ENCODE results near the gene RNMT. TPM values are rescaled to one million over a fixed set of nuclear protein-coding genes. Genes with fewer than 3 reads are reported as not detected.

RNMT gene
- total and polyA plus RNA-seq, 2 of the 4 experiments (the other 2 are of a cell fraction) = 13.3 to 13.6 TPM

GRCh38 chr18:13720847-13721246, 5.6 kb upstream of the RNMT start:
- Histone ChIP-seq H4K20me1 (ENCODE audit: insufficient read depth, low read length) (peaks cover 8% of the 10 kb centered on the region; the same call in 1 of the 2 replicates), H3K9me1 (ENCODE audit: insufficient read depth, low read length) (no peaks in the 10 kb centered on the region), H3K79me1 (ENCODE audit: low read depth in 1 of 2, low read length in 2 of 2) (peaks cover 27 to 72% of the 10 kb centered on the region in 2 experiments), H3K23ac (ENCODE audit: low read depth, low read length) (no peak overlapping the region), H2BK20ac (ENCODE audit: low read depth, low read length) (no peak overlapping the region), H3K14ac (replicated peaks; ENCODE audit: low read depth, low read length) (no peak overlapping the region), H2AK9ac (replicated peaks; ENCODE audit: low read depth, low read length, poor library complexity) (no peak overlapping the region), H4K8ac (ENCODE audit: low read depth in 2 of 2, low read length in 2 of 2) (no peak overlapping the region), H2BK15ac (ENCODE audit: low read depth, low read length) (no peak overlapping the region), H3K56ac (ENCODE audit: extremely low read depth, insufficient read depth, low read length) (no peak overlapping the region), H3K9me3 (ENCODE audit: control insufficient read depth, insufficient read depth, low read length) (no peaks in the 10 kb centered on the region), H3K4me1 (ENCODE audit: control insufficient read depth, insufficient read depth, low read length) (no peaks in the 10 kb centered on the region; the same call in 1 of the 2 replicates), H3K4ac (ENCODE audit: low read depth, low read length) (no peak overlapping the region), H3K27ac (ENCODE audit: insufficient read depth, low read length) (no peak overlapping the region), H3K36me3 (ENCODE audit: control insufficient read depth, insufficient read depth, low read length) (peaks cover 1% of the 10 kb centered on the region; the same call in 1 of the 2 replicates), H2BK120ac (ENCODE audit: low read depth, low read length) (no peak overlapping the region), H2BK5ac (ENCODE audit: low read depth, low read length, poor library complexity, severe bottlenecking) (no peak overlapping the region), H3K4me3 (ENCODE audit: insufficient read depth, low read depth, low read length) (no peak overlapping the region), H2AFZ (replicated peaks; ENCODE audit: low read length, poor library complexity) (no peak overlapping the region), H3K18ac (ENCODE audit: low read depth, low read length) (no peak overlapping the region), H4K91ac (ENCODE audit: insufficient read depth, low read depth, low read length) (no peak overlapping the region), H3K4me2 (ENCODE audit: low read depth, low read length) (no peak overlapping the region), H4K5ac (ENCODE audit: low read depth, low read length) (no peak overlapping the region), H2AK5ac (ENCODE audit: low read depth, low read length) (no peak overlapping the region), H3K9ac (ENCODE audit: low read depth, low read length) (no peak overlapping the region), H3K27me3 (ENCODE audit: control insufficient read depth, insufficient read depth, low read length) (no peaks in the 10 kb centered on the region)
- no peak for DNase-seq
- in situ Hi-C loops (cut with MboI; ENCODE audit: low sequenced_read_pairs) = no loop called here
- whole genome bisulfite sequencing, 2 experiments (ENCODE audit: extremely low coverage in 2 of 2, insufficient read length in 1 of 2) = no CpG with 5 or more reads among the region's 1 CpG
- dilution Hi-C loops (cut with HindIII; ENCODE audit: low sequenced_read_pairs, unreplicated experiment) = no loop called here
- TF ChIP-seq CEBPB (IDR thresholded peaks at IDR 0.05; ENCODE audit: low read depth, low read length) (no peak), MAZ (IDR thresholded peaks at IDR 0.05; ENCODE audit: borderline replicate concordance, low read depth, low read length) (no peak), MXI1 (IDR thresholded peaks at IDR 0.05; ENCODE audit: borderline replicate concordance, low read depth, low read length) (no peak)
- no peak for ATAC-seq (ENCODE audit: low read depth)
- no TSS peak for BruUV-seq (replicated peaks)
- ChIA-PET POLR2A (ENCODE audit: unreplicated experiment) (no interaction called here), CTCF (no interaction called here)
- intact Hi-C loops (cut with micrococcal nuclease) = no loop called here
